ENCODE measurements around the gene FAM20A. TPM values are rescaled to one million over a fixed set of nuclear protein-coding genes. Genes with fewer than 3 reads are reported as not detected.
A peak's percentile ranks its signal among the peaks of the same experiment; 100 is the strongest.

The FAM20A gene
- total RNA-seq, 1 donor from 2014 or later: 0.14 TPM

DNA sequence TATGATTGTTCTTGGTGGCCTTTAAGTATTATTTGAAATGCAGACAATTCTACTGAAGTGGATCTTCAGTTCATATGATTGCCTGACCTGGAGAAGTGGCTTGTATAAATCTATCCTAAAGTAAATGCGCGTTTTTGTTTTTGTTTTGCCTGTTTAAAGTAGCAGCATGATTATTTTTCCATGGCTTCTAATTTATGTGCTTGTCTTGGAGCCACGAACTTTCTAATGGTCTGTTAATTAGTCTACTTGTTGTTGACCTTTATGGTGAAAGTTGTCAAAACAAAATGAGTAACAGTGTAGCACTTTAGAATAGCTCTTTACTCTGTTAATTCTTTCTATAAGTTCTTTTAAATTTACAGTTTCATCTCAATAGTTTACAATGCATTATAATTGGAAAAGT lies 87.2 kb downstream of the FAM20A start:
- H4K20me1 ChIP-seq (ENCODE audit: insufficient read depth, low read length): peaks cover 57% of the 10 kb centered on the region

GRCh38 chr17:68512960-68513474 lies 88.2 kb downstream of the FAM20A start:
- FAIRE-seq (no peak), DNase-seq (ENCODE audit: low read depth) (peak; percentile 27)
- H3K36me3 ChIP-seq (ENCODE audit: insufficient read depth, low read length): peaks cover 22% of the 10 kb centered on the region
- Mint-ChIP-seq H3K27me3 (ENCODE audit: low read depth, unreplicated experiment) (no peaks in the 10 kb centered on the region), H3K27ac (ENCODE audit: unreplicated experiment) (peak overlapping the region; percentile 100), H3K4me3 (ENCODE audit: unreplicated experiment) (peak overlapping the region; percentile 98), H3K36me3 (ENCODE audit: low read depth, unreplicated experiment) (peaks cover 13% of the 10 kb centered on the region), H3K9me3 (ENCODE audit: unreplicated experiment) (no peaks in the 10 kb centered on the region), H3K4me1 (ENCODE audit: low read depth, unreplicated experiment) (peaks cover 7% of the 10 kb centered on the region)
- H3K9me3 ChIP-seq (ENCODE audit: insufficient read depth, low read depth, low read length): no peaks in the 10 kb centered on the region
- peak overlapping the region; percentile 40 for H2AFZ ChIP-seq (ENCODE audit: low read depth, low read length)
- peak overlapping the region; percentile 95 for H3K4me3 ChIP-seq (ENCODE audit: insufficient read depth, low read depth, low read length)
- H4K20me1 ChIP-seq (ENCODE audit: insufficient read depth, low read length): peaks cover 50% of the 10 kb centered on the region
- TF ChIP-seq EZH2 (IDR thresholded peaks at IDR 0.05; ENCODE audit: insufficient read depth, low read length): no peak
- TF ChIP-seq, protein P1, sequence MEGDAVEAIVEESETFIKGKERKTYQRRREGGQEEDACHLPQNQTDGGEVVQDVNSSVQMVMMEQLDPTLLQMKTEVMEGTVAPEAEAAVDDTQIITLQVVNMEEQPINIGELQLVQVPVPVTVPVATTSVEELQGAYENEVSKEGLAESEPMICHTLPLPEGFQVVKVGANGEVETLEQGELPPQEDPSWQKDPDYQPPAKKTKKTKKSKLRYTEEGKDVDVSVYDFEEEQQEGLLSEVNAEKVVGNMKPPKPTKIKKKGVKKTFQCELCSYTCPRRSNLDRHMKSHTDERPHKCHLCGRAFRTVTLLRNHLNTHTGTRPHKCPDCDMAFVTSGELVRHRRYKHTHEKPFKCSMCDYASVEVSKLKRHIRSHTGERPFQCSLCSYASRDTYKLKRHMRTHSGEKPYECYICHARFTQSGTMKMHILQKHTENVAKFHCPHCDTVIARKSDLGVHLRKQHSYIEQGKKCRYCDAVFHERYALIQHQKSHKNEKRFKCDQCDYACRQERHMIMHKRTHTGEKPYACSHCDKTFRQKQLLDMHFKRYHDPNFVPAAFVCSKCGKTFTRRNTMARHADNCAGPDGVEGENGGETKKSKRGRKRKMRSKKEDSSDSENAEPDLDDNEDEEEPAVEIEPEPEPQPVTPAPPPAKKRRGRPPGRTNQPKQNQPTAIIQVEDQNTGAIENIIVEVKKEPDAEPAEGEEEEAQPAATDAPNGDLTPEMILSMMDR (IDR thresholded peaks at IDR 0.05; ENCODE audit: insufficient read depth, low read depth, low read length): no peak
- peaks cover 17% of the 10 kb centered on the region for H3K4me1 ChIP-seq (ENCODE audit: insufficient read depth, low read length)
- H3K79me2 ChIP-seq (ENCODE audit: insufficient read depth, low read length): peaks cover 58% of the 10 kb centered on the region
- H3K9ac ChIP-seq (ENCODE audit: low read length): peak overlapping the region; percentile 99
- H3K27ac ChIP-seq (ENCODE audit: low read depth, low read length): peak overlapping the region; percentile 95
- H3K27me3 ChIP-seq (ENCODE audit: insufficient read depth, low read length): no peaks in the 10 kb centered on the region
- H3K4me2 ChIP-seq (ENCODE audit: low read length): peak overlapping the region; percentile 98

More for the DNA sequence above, 87.2 kb downstream of the FAM20A start:
- Histone ChIP-seq H3K4me1 (ENCODE audit: insufficient read depth, low read length) (peaks cover 17% of the 10 kb centered on the region), H3K9ac (ENCODE audit: low read length) (peak overlapping the region; percentile 99), H3K27me3 (ENCODE audit: insufficient read depth, low read length) (no peaks in the 10 kb centered on the region), H2AFZ (ENCODE audit: low read depth, low read length) (no peak overlapping the region), H3K79me2 (ENCODE audit: insufficient read depth, low read length) (peaks cover 67% of the 10 kb centered on the region), H3K27ac (ENCODE audit: low read depth, low read length) (peak overlapping the region; percentile 95), H3K36me3 (ENCODE audit: insufficient read depth, low read length) (peaks cover 22% of the 10 kb centered on the region), H3K4me2 (ENCODE audit: low read length) (peak overlapping the region; percentile 98), H3K4me3 (ENCODE audit: insufficient read depth, low read depth, low read length) (peak overlapping the region; percentile 95), H3K9me3 (ENCODE audit: insufficient read depth, low read depth, low read length) (no peaks in the 10 kb centered on the region)
- Mint-ChIP-seq H3K27ac (ENCODE audit: unreplicated experiment) (peak overlapping the region; percentile 100), H3K4me3 (ENCODE audit: unreplicated experiment) (peak overlapping the region; percentile 98), H3K9me3 (ENCODE audit: unreplicated experiment) (no peaks in the 10 kb centered on the region), H3K36me3 (ENCODE audit: low read depth, unreplicated experiment) (peaks cover 17% of the 10 kb centered on the region), H3K4me1 (ENCODE audit: low read depth, unreplicated experiment) (peaks cover 8% of the 10 kb centered on the region), H3K27me3 (ENCODE audit: low read depth, unreplicated experiment) (no peaks in the 10 kb centered on the region)
- DNase-seq (ENCODE audit: low read depth): no peak
- TF ChIP-seq EZH2 (IDR thresholded peaks at IDR 0.05; ENCODE audit: insufficient read depth, low read length): no peak
- FAIRE-seq: no peak

- Mint-ChIP-seq H3K4me1 (ENCODE audit: low read depth, unreplicated experiment) (peaks cover 7% of the 10 kb centered on the region), H3K36me3 (ENCODE audit: low read depth, unreplicated experiment) (peaks cover 7% of the 10 kb centered on the region), H3K27me3 (ENCODE audit: low read depth, unreplicated experiment) (no peaks in the 10 kb centered on the region), H3K4me3 (ENCODE audit: unreplicated experiment) (peak within 1 kb of the TSS; percentile 99), H3K9me3 (ENCODE audit: unreplicated experiment) (no peaks in the 10 kb centered on the region), H3K27ac (ENCODE audit: unreplicated experiment) (peak within 1 kb of the TSS; percentile 100)
- Histone ChIP-seq H3K27ac (ENCODE audit: low read depth, low read length) (peak within 1 kb of the TSS; percentile 95), H3K9me3 (ENCODE audit: insufficient read depth, low read depth, low read length) (no peaks in the 10 kb centered on the region), H3K4me3 (ENCODE audit: insufficient read depth, low read depth, low read length) (peak within 1 kb of the TSS; percentile 95), H3K36me3 (ENCODE audit: insufficient read depth, low read length) (peaks cover 17% of the 10 kb centered on the region), H3K9ac (ENCODE audit: low read length) (peak within 1 kb of the TSS; percentile 99), H4K20me1 (ENCODE audit: insufficient read depth, low read length) (peaks cover 43% of the 10 kb centered on the region), H3K4me2 (ENCODE audit: low read length) (peak within 1 kb of the TSS; percentile 98), H3K27me3 (ENCODE audit: insufficient read depth, low read length) (no peaks in the 10 kb centered on the region), H3K79me2 (ENCODE audit: insufficient read depth, low read length) (peaks cover 52% of the 10 kb centered on the region), H3K4me1 (ENCODE audit: insufficient read depth, low read length) (peaks cover 17% of the 10 kb centered on the region), H2AFZ (ENCODE audit: low read depth, low read length) (peak within 1 kb of the TSS; percentile 93)
- no peak for TF ChIP-seq EZH2 (IDR thresholded peaks at IDR 0.05; ENCODE audit: insufficient read depth, low read length)
- TF ChIP-seq, protein P1 (IDR thresholded peaks at IDR 0.05; ENCODE audit: insufficient read depth, low read depth, low read length): no peak
- DNase-seq (ENCODE audit: low read depth) (peak; percentile 90), FAIRE-seq (no peak)
These were observed 88.8 kb downstream of the FAM20A start, which contains the start of gene PRKAR1A for GRCh38 chr17:68512247-68512959. Gene PRKAR1A, plus strand, starts transcription at chr17:68512430. Its CDS starts 2,970 bp downstream, at chr17:68515400.
